HG03457 (cell line): Measurements from ENCODE around the gene LHX8.
"Not testable (repeated sequence)": the region's sequence is repeated elsewhere in the genome, so short reads cannot be mapped to it uniquely, and the experiment has no call there.

Experiments
- ATAC-seq: cut with Tn5 transposase; IDR thresholded peaks from one replicate; pipeline ENCODE4 v1.9.1; 2021; ENCODE audit warnings: moderate number of reproducible peaks; ENCODE audit not compliant: unreplicated experiment

Gene LHX8

GRCh38 chr1:75132812-75133619 lies 1.2 kb upstream of the LHX8 start:
- no peak for ATAC-seq

GRCh38 chr1:75134647-75135572 lies 722 bp downstream of the LHX8 start:
- no peak for ATAC-seq

GRCh38 chr1:75135573-75136194 lies 1.5 kb downstream of the LHX8 start:
- ATAC-seq: no peak

- no peak for ATAC-seq
Measured at GRCh38 chr1:75136195-75136815, 2.1 kb downstream of the LHX8 start.

- ATAC-seq: no peak
Measured at GRCh38 chr1:75136921-75137641, 2.9 kb downstream of the LHX8 start.

- ATAC-seq: no peak
Measured at GRCh38 chr1:75152092-75152491, 17.9 kb downstream of the LHX8 start.

- ATAC-seq: no peak
Measured at GRCh38 chr1:75159154-75159553, 25.0 kb downstream of the LHX8 start.

GRCh38 chr1:75165264-75165663 lies 31.1 kb downstream of the LHX8 start:
- no peak for ATAC-seq

- no peak for ATAC-seq
Measured at GRCh38 chr1:75166821-75167220, 32.6 kb downstream of the LHX8 start.

GRCh38 chr1:75170011-75170410 lies 35.8 kb downstream of the LHX8 start:
- no peak for ATAC-seq

GRCh38 chr1:75170981-75171380 lies 36.8 kb downstream of the LHX8 start:
- no peak for ATAC-seq

GRCh38 chr1:75171876-75172275 lies 37.7 kb downstream of the LHX8 start:
- no peak for ATAC-seq

GRCh38 chr1:75172556-75172955 lies 38.4 kb downstream of the LHX8 start:
- ATAC-seq: no peak

- ATAC-seq: no peak
Measured at GRCh38 chr1:75174031-75174760, 40.0 kb downstream of the LHX8 start.

GRCh38 chr1:75181214-75181955 lies 47.2 kb downstream of the LHX8 start:
- not testable (repeated sequence) for ATAC-seq

- no peak for ATAC-seq
Measured at GRCh38 chr1:75188892-75189291, 54.7 kb downstream of the LHX8 start.

GRCh38 chr1:75198163-75198562 lies 64.0 kb downstream of the LHX8 start:
- ATAC-seq: no peak

GRCh38 chr1:75198761-75199160 lies 64.6 kb downstream of the LHX8 start:
- no peak for ATAC-seq

GRCh38 chr1:75202751-75203150 lies 68.6 kb downstream of the LHX8 start:
- no peak for ATAC-seq
